Fibroblast of skin of back (primary cell): ENCODE measurements around the gene NIBAN1.

ENCODE experiments used
- DNase-seq: peaks from one replicate; pipeline ENCODE4 v3.0.0-alpha.2; 2013

Gene NIBAN1

GRCh38 chr1:184943998-184944397 is 30.3 kb downstream of the NIBAN1 start:
- no peak for DNase-seq

- DNase-seq: no peak
Measured at GRCh38 chr1:184941735-184942134, 32.6 kb downstream of the NIBAN1 start.

DNA sequence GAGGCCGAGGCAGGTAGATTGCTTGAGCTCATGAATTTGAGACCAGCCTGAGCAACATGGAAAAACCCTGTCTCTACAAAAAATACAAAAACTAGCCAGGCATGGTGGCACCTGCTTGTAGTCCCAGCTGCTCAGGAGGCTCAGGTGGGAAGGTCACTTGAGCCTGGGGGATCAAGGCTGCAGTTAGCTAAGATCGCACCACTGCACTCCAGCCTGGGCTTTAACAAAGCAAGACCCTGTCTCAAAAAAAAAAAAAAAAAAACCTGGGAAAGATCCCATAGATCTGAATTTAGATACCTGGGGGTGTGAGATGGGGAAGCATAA is 32.9 kb downstream of the NIBAN1 start:
- DNase-seq: no peak

DNA sequence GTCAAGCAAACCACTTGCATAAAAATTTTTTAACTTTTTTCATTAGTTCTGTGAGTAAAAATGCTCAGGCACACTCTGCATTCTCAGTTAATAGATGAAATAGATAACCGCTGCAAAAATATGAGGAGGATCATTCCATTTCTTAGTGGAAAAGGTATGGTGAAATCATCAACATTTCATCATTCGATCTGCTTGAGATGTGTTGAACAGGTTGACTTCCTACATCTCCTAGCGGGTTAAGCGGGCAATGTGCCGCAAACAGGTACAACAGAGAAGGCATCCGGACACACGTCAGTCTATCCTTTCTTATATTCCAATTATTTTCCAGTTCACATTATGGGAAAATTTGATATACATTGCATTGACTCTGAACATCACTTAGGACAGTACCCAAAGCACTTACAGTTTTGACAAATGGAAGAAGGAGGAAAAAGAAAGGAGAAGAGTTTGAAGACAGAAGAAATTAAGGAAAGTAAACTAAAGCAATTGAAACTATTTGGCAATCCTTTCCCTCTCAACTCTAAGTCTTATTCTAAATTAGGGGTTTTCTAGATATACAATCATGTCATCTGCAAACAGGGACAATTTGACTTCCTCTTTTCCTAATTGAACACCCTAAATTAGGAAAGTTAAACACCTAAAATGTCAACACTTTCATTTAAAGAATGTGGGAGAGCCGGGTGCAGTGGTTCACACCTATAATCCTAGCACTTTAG is 33.5 kb downstream of the NIBAN1 start:
- DNase-seq: no peak

GRCh38 chr1:184940226-184940625 is 34.1 kb downstream of the NIBAN1 start:
- peak; percentile 63 for DNase-seq

- DNase-seq: no peak
Measured at GRCh38 chr1:184937729-184938128, 36.6 kb downstream of the NIBAN1 start.

- no peak for DNase-seq
Measured at GRCh38 chr1:184935920-184936798, 38.1 kb downstream of the NIBAN1 start.

- no peak for DNase-seq
Measured at GRCh38 chr1:184933944-184934343, 40.4 kb downstream of the NIBAN1 start.

GRCh38 chr1:184932319-184932718 is 42.0 kb downstream of the NIBAN1 start:
- DNase-seq: no peak

DNA sequence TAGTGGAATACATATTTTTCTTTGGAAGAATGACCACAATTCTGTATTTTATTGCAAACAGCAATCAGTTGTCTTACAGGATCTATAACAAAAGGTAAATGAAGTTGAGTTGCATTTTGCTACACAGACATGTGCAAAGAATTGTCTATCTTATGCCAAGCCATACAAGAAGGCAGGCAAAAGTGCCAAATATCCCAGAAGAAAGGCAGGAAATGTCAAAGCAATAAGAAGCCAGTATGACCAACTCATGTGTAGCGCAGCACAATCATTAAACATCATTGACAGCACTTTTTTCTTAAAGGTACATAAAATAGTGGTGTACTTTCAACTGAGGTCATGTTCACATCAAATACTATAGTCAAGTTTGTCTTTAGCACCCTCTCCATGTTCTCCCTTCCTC is 42.7 kb downstream of the NIBAN1 start:
- DNase-seq: no peak

- DNase-seq: no peak
Measured at GRCh38 chr1:184930645-184931044, 43.7 kb downstream of the NIBAN1 start.

DNA sequence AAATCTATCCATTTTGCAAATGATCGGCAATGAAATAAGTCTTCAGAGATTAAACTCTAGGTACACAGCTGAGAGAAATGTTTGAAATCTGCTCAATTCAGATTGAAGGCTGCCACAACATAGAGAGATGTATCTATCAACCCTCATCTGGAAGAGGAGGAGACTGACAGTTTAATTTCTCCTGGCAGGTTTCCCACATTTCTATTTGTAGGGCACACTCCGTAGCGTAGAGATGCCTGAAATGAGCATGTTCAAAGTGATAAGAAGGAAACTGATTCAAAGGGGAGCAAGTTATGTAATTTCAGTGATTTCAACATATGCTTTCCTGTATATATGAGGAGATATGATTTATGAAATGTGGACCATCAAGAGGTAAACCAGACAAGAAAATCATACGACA is 44.1 kb downstream of the NIBAN1 start:
- DNase-seq: no peak

DNA sequence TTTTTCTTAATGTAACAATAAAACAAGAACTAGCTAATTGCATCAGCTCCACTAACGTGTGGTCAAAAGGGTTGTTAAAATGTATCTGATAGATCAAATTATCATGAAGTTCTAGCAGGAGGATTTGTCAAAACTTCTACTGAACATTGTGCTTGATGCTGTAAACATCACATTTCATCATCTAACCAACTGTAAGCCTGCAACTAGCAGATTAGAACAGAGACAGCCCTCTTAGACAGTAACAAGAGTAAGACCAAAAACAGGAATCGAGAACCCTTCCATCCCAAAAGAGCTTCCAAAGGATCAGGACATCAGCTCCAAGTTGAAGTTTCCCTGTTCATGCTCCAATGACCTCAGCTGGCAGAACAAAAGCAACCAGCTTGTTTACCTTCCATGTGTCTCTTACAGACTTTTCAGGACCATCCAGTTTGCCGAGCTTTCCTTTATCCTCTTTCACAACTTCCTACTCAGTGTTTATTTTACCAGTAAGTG is 44.6 kb downstream of the NIBAN1 start:
- DNase-seq: no peak

DNA sequence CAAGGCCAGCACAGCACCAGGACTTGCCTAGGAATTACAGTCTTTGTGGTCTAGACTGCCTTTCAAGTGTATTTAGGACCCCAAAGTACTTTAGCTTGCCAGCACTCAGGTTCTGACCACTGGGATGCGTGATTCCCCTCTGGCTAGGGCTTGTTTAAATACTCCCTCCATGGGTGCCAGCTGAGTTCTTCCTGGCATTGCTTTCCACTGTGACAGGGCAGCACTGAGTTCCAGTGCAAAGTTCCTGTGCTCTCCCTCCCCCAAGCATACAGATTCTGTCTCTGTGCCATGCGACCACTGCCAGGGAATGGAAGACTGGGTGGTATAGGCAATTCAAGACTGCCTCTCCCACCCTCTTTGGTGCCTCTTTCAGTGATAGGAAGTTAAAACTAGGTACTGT is 45.9 kb downstream of the NIBAN1 start:
- DNase-seq: no peak
